H1 (cell line): ENCODE results near the gene TBCD. TPM values are rescaled to one million over a fixed set of nuclear protein-coding genes. Genes with fewer than 3 reads are reported as not detected.

ENCODE experiments used
- polyA plus RNA-seq, 7 experiments: library from polyadenylated mRNA; depleted of rRNA in 3 of 7; stranded (reverse) in 5 of 7; unstranded in 2 of 7; fragments of >200 nt in 5 of 7; fragments of 200-250 nt in 2 of 7; gene quantifications; 1 replicate in 5 of 7; 2 replicates in 1 of 7; 4 replicates in 1 of 7; pipeline versions ENCODE4 v1.2.1 to v1.2.3, GENCODE V29; 2011 to 2013; ENCODE audit warnings: missing spikeins in 2 of 7, mixed read lengths in 2 of 7
- total RNA-seq: library from RNA; stranded (reverse); fragmentation: NEBNext Ultra II Directional; extraction: Animal tissue kit (Norgen Biotek cat#: 25700); gene quantifications from 2 replicates; pipeline ENCODE4 v1.2.1, GENCODE V29; 2021

Gene TBCD
- total and polyA plus RNA-seq, 2 of the 8 experiments (the other 6 are each of a cell fraction or from before 2014, with no cell fraction given) = 118 to 162 TPM

Other genes with a start within 250 kb of the TBCD start
- gene FOXK2, start 232.3 kb upstream of the TBCD start, total RNA-seq = 64.9 and 66.9 TPM in 2 replicates
- 34.7 and 42.3 TPM in 2 replicates for gene FOXK2, start 232.3 kb upstream of the TBCD start, polyA plus RNA-seq (2011; rRNA removed)
- 82.0 and 88.8 TPM in 2 replicates for gene WDR45B, start 103.6 kb upstream of the TBCD start, total RNA-seq
- 100 and 101 TPM in 2 replicates for gene WDR45B, start 103.6 kb upstream of the TBCD start, polyA plus RNA-seq (2011; rRNA removed)
- gene RAB40B, start 53.4 kb upstream of the TBCD start, total RNA-seq = 3.1 and 3.3 TPM in 2 replicates
- gene RAB40B, start 53.4 kb upstream of the TBCD start, polyA plus RNA-seq (2011; rRNA removed) = 4.6 and 7.1 TPM in 2 replicates
- gene FN3KRP, start 35.4 kb upstream of the TBCD start, total RNA-seq = 21.4 and 23.3 TPM in 2 replicates
- 17.1 and 18.1 TPM in 2 replicates for gene FN3KRP, start 35.4 kb upstream of the TBCD start, polyA plus RNA-seq (2011; rRNA removed)
- 13.6 and 14.2 TPM in 2 replicates for gene FN3K, start 16.4 kb upstream of the TBCD start, total RNA-seq
- gene FN3K, start 16.4 kb upstream of the TBCD start, polyA plus RNA-seq (2011; rRNA removed) = 0.88 and 2.1 TPM in 2 replicates
- not detected in 2 replicates for gene ZNF750, start 88.0 kb downstream of the TBCD start, total RNA-seq
- gene ZNF750, start 88.0 kb downstream of the TBCD start, polyA plus RNA-seq (2011; rRNA removed) = 0.02 TPM in 1 of 2 replicates, not detected in the other